OCI-LY3 (cell line): ENCODE data around the gene PFKFB3.

Source experiments
- H2AFZ ChIP-seq: fragments of 200-600, 300-600 bp; shearing (Covaris generic); 2 replicates; pipeline ENCODE4 v1.6.0; 2014; ENCODE audit warnings: antibody characterized with exemption, low read depth, low read length
- H3K27ac ChIP-seq: fragments of 200-600, 300-600 bp; sonication (generic); 2 replicates; pipeline ENCODE4 v1.5.1; 2014; ENCODE audit warnings: mild to moderate bottlenecking, low read length, moderate library complexity, mixed read lengths
- H3K27me3 ChIP-seq: fragments of 200-600, 300-600 bp; sonication (generic); 2 replicates; pipeline ENCODE4 v1.6.1; 2014; ENCODE audit warnings: low read depth, low read length, mixed read lengths
- H3K36me3 ChIP-seq: fragments of 200-600, 300-600 bp; sonication (generic); replicated peaks from 2 replicates; pipeline ENCODE3; 2014; ENCODE audit warnings: low read depth, low read length, mixed read lengths
- H3K4me1 ChIP-seq: fragments of 300-600, 200-600 bp; sonication (generic); 2 replicates; pipeline ENCODE4 v1.6.1; 2014; ENCODE audit warnings: low read length, mixed read lengths
- H3K4me2 ChIP-seq: fragments of 200-600, 300-600 bp; sonication (generic); 2 replicates; pipeline ENCODE4 v1.6.1; 2014; ENCODE audit warnings: low read length, mixed read lengths
- H3K4me3 ChIP-seq: fragments of 300-600, 200-600 bp; sonication (generic); 2 replicates; pipeline ENCODE4 v1.5.1; 2014; ENCODE audit warnings: antibody characterized with exemption, mild to moderate bottlenecking, low read length, moderate library complexity
- H3K79me2 ChIP-seq: fragments of 300-600, 200-600 bp; shearing (Covaris generic); 2 replicates; pipeline ENCODE4 v1.6.1; 2014; ENCODE audit warnings: mild to moderate bottlenecking, low read length, mixed read lengths
- H3K9ac ChIP-seq: fragments of 300-600, 200-600 bp; shearing (Covaris generic); 2 replicates; pipeline ENCODE4 v1.6.0; 2014; ENCODE audit warnings: mild to moderate bottlenecking, low read length, moderate library complexity
- H3K9me3 ChIP-seq: fragments of 200-600, 300-600 bp; shearing (Covaris generic); 2 replicates; pipeline ENCODE4 v1.6.1; 2014; ENCODE audit warnings: low read length, mixed read lengths; ENCODE audit not compliant: insufficient read depth
- H4K20me1 ChIP-seq: fragments of 200-600, 300-600 bp; sonication (generic); 2 replicates; pipeline ENCODE4 v1.6.1; 2016; ENCODE audit warnings: low read length, mixed read lengths; ENCODE audit not compliant: insufficient read depth
- CTCF ChIP-seq: fragments of 200-600, 300-600 bp; sonication (generic); IDR thresholded peaks from 2 replicates; pipeline ENCODE4 v1.5.1; 2014; ENCODE audit warnings: antibody characterized with exemption, low read length, low read depth
- EZH2phosphoT487 ChIP-seq: fragments of 200-600 bp; shearing (Covaris generic); IDR thresholded peaks from 2 replicates; pipeline ENCODE4 v1.6.1; 2018; ENCODE audit warnings: antibody characterized with exemption, mixed run types, low read depth

PFKFB3 gene

GRCh38 chr10:6161921-6162320 is 40.8 kb upstream of the PFKFB3 start:
- H3K4me1 ChIP-seq: peaks cover 4% of the 10 kb centered on the region
- no peaks in the 10 kb centered on the region for H3K9me3 ChIP-seq
- H2AFZ ChIP-seq: no peak overlapping the region
- no peak overlapping the region for H3K9ac ChIP-seq
- peaks cover 14% of the 10 kb centered on the region; the same call in 1 of the 2 replicates for H4K20me1 ChIP-seq
- no peak overlapping the region for H3K4me3 ChIP-seq
- no peaks in the 10 kb centered on the region for H3K27me3 ChIP-seq
- peaks cover under 1% of the 10 kb centered on the region for H3K36me3 ChIP-seq
- no peak for TF ChIP-seq CTCF
- TF ChIP-seq EZH2phosphoT487: no peak
- H3K27ac ChIP-seq: no peak overlapping the region
- no peak overlapping the region for H3K4me2 ChIP-seq
- peaks cover 38% of the 10 kb centered on the region for H3K79me2 ChIP-seq

GRCh38 chr10:6162589-6163356 is 40.0 kb upstream of the PFKFB3 start:
- H3K27me3 ChIP-seq: no peaks in the 10 kb centered on the region
- no peaks in the 10 kb centered on the region for H3K9me3 ChIP-seq
- H3K4me2 ChIP-seq: peak overlapping the region; percentile 50
- H3K4me3 ChIP-seq: peak overlapping the region; percentile 68
- peaks cover 46% of the 10 kb centered on the region for H3K79me2 ChIP-seq
- H3K36me3 ChIP-seq: peaks cover 6% of the 10 kb centered on the region
- H3K4me1 ChIP-seq: peaks cover 4% of the 10 kb centered on the region
- H3K9ac ChIP-seq: peak overlapping the region; percentile 35; the same call in 1 of the 2 replicates
- TF ChIP-seq EZH2phosphoT487 (no peak), CTCF (no peak)
- H3K27ac ChIP-seq: no peak overlapping the region
- H2AFZ ChIP-seq: no peak overlapping the region; the same call in 1 of the 2 replicates
- H4K20me1 ChIP-seq: peaks cover 22% of the 10 kb centered on the region

- Histone ChIP-seq H4K20me1 (peaks cover 28% of the 10 kb centered on the region), H3K9ac (peak overlapping the region; percentile 95), H3K27ac (peak overlapping the region; percentile 73), H3K4me2 (peak overlapping the region; percentile 80), H3K9me3 (no peaks in the 10 kb centered on the region), H3K27me3 (no peaks in the 10 kb centered on the region), H3K36me3 (peaks cover 13% of the 10 kb centered on the region), H3K79me2 (peaks cover 55% of the 10 kb centered on the region), H2AFZ (no peak overlapping the region; the same call in 1 of the 2 replicates), H3K4me1 (peaks cover 4% of the 10 kb centered on the region), H3K4me3 (peak overlapping the region; percentile 92)
- TF ChIP-seq CTCF (no peak), EZH2phosphoT487 (no peak)
Observed at GRCh38 chr10:6163364-6164270, 39.1 kb upstream of the PFKFB3 start.
